ENCODE measurements around the gene KCNJ1.

Gene KCNJ1

DNA sequence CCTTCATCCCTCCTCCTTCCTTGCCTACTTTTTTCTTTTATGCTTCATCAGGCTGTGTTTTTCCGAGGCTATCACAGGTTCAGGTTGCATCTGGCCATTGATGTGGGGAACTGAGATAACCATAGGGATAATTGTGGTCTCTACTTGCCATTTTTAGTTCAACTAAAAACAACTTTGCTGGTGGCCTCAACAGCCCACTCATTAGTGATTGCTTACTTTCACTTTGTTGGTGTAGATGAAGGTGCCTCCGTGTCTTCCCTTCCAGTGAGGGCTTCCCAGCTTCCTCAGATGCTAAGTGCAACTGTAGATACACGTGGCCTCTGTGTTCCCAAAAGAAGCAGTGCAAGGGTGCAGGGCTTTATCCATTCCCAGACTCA lies 35.0 kb downstream of the KCNJ1 start:
- Histone ChIP-seq H3K4me3 (no peak overlapping the region), H3K27ac (no peak overlapping the region)

- Histone ChIP-seq H3K4me3 (peak overlapping the region in 1 of 7 experiments; percentile 16), H3K27ac (peak overlapping the region in 5 of 21 experiments; percentile 2 to 56 (median 26))
Observed at GRCh38 chr11:128831174-128832120, 35.6 kb downstream of the KCNJ1 start.

GRCh38 chr11:128830290-128831173 lies 36.6 kb downstream of the KCNJ1 start:
- H3K4me3 ChIP-seq = peak overlapping the region in 1 of 7 experiments; percentile 16

DNA sequence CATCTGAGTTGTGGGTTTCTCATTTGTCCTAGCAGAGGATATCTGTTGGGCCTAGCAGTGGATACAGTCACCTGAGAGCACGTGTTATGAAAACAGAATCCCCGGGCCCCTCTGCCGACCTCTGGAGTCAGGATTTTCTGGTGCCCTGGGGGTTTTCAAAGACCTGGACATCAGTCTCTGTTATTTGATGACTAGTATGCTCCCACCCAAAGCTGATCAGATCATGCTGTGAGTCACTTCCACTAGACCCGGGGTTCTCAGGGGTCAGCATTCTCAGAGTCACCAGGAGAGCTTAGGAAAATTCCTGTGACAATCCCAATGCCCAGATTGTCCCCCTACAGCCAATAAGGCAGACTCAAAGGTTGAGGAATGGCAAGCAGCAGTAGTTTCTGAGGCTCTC lies 38.7 kb downstream of the KCNJ1 start:
- Histone ChIP-seq H3K4me3 (no peak overlapping the region), H3K27ac (no peak overlapping the region)

More at GRCh38 chr11:128830290-128831173, 36.6 kb downstream of the KCNJ1 start:
- H3K27ac ChIP-seq = peak overlapping the region in 7 of 21 experiments; percentile 2 to 56 (median 22)

DNA sequence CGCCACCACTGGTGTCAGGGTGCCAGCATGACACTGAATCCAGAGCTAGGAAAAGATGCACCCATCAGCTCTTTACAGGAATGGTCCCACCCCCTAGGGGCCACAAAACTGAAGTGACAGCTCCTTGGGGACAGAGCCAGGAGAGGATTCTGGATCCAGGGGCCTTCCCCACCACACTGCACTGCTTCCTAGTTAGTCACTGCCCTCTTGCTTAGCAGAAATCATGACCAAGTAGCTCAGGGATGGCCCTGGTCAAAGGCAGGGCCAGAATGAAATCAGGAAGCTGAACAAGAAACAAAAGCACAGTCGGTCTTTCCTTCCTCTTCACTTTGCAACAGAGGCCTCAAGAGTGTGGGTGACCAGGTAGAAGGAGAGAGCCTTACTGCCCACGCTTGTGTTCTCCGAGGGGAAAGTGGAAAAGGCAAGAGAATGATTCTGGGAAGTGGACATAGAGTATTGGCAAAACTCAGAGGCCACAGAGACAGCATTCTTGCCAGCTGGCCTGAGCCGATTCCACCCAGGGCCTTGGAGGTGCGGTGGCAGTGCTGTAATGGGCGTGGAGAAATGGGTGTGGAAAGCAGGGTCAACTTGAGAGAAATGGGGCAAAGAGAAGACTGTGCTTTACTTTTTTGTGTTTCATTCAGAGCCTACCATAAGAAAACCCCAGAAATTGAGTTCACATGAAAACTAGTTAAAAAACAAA lies 39.8 kb downstream of the KCNJ1 start:
- Histone ChIP-seq H3K4me3 (no peak overlapping the region), H3K27ac (peak overlapping the region in 1 of 21 experiments; percentile 43)

DNA sequence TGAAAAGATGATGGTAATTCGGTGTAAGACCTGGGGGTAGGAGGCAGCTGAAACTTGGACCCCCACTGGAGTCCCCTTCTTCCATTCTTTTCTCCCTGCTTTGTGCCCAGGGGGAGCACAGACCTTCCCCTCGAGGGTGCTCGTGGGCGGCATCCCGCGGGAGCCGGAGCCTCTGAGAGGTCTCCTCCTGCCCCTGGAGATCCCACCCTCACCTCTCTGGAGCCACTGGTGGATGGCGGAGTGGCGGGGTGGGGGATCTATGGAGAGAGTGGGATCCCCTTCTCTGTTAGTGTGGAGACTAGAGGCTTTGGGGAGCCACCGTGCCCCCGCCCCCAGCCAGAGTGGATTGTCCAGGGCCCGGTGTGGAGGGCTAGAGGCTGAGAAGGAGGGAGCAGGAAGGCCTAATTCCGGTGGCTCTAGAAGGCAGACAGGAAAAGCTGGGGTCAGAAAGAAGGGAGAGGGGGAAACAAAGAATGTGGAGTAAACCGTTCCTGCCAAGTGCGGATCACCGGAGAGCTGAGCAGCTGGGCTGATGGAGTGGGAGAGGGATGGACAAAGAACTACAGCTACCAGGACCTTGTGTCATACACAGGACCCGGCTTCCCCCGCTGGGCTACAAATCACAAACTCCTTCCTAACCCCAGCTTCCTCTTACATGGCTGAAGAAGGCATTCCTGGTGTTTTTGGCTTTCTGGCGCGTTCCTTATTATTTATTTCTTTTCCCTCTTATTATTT lies 41.9 kb downstream of the KCNJ1 start:
- H3K4me3 ChIP-seq = no peak overlapping the region
- no peak overlapping the region for H3K27ac ChIP-seq

DNA sequence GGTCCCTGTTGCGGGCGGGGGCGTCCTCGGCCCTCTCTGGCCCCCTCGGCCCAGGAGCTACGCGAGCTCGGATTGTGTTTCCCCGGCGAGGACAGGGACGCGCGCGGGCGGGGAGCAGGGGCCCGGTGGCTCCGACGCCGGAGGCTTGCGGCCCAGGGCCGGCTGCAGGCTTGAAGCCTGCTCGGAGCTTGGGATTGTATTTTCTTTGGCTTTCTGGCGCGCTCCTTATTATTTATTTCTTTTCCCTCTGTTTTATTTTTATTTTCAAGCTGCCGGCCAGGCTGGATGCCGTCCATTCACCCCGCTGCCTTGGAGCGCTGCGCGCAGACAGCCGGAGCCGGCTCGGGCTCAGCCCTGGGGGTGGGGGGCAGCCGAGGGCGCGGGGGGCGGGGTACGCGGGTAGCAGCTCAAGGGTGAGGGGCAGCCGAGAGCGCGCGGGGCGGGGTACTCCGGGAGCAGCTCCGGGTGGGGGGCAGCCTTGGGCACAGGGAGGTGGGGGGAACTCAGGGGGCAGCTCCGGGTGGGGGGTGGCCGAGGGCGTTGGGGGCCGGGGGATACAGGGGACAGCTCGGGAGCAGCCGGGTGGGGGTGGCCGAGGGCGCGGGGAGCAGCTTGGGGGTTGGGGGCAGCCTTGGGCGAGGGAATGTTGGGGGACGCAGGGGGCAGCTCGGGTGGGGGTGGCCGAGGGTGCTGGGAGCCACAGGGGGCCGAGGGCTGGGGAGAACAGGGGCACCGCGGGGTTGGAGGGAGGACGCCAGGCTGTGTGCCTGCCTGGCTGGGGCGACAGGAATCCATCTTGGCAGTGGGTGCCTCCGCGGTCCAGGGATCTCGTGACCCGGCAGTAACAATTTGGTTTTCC lies 42.7 kb downstream of the KCNJ1 start:
- Histone ChIP-seq H3K27ac (peak overlapping the region in 1 of 21 experiments; percentile 13), H3K4me3 (no peak overlapping the region)

GRCh38 chr11:128823753-128824152 lies 43.3 kb downstream of the KCNJ1 start:
- Histone ChIP-seq H3K4me3 (no peak overlapping the region), H3K27ac (no peak overlapping the region)

- no peak overlapping the region for H3K4me3 ChIP-seq
- H3K27ac ChIP-seq = no peak overlapping the region
Observed at GRCh38 chr11:128822130-128822529, 45.0 kb downstream of the KCNJ1 start.

DNA sequence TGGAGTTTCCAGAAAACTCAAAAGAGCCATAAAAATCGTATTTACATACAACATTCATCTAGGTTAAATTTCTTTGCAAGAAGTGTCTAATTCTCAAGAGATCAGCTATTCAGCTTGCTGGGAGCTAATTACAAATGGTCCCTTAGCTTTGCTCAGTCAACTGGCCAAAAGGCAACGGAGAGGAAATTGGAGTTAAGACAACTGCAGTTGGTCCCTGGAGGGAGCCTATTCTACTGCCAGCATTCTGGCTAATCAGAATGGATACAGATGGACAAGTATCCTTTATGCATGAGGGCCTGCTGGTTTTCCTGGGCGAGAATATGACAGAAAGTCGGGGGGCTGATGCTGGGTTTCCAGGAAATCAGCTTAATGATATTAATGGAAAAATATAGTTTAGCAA lies 45.5 kb downstream of the KCNJ1 start:
- H3K27ac ChIP-seq = no peak overlapping the region
- H3K4me3 ChIP-seq = no peak overlapping the region

DNA sequence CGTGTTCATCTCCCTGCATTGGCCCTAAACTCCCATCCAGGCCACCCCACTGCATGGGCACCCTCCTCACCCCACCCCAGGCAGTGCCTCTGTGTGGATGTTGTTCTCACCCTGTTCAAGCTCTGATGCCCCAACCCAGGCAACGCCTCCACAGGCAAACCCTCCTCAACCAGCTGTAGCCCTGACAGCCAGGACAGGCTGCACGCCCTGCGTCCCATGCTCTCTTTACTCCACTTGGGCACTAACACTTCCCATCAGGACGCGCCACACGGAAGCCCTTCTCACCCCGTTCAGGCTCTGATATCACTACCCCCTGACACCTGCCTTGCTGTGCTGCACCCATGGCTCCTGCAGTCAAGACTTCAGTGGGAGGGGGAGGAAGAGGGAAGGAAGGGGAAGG lies 47.9 kb downstream of the KCNJ1 start:
- Histone ChIP-seq H3K4me3 (no peak overlapping the region), H3K27ac (no peak overlapping the region)

GRCh38 chr11:128814856-128815705 lies 52.0 kb downstream of the KCNJ1 start:
- H3K4me3 ChIP-seq = no peak overlapping the region
- H3K27ac ChIP-seq = no peak overlapping the region

DNA sequence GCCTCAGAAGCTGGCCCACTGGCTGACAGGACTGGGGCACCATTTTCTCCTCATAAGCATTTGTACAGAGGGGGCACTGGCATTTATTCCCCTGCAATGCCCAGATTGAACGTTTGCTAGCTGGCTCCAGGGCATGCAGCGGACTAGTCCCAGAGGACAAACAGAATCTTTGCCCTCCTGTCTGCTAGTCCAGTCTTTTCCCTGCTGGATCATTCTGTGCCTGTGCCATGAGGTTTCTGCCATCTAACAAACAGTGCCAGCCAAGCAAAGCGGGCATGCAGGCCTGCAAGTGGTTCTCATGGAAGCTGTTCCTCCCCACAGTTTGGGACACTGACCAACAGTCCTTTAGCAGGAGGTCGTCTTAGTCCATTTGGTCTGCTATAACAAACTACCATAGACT lies 53.4 kb downstream of the KCNJ1 start:
- Histone ChIP-seq H3K4me3 (no peak overlapping the region), H3K27ac (no peak overlapping the region)

DNA sequence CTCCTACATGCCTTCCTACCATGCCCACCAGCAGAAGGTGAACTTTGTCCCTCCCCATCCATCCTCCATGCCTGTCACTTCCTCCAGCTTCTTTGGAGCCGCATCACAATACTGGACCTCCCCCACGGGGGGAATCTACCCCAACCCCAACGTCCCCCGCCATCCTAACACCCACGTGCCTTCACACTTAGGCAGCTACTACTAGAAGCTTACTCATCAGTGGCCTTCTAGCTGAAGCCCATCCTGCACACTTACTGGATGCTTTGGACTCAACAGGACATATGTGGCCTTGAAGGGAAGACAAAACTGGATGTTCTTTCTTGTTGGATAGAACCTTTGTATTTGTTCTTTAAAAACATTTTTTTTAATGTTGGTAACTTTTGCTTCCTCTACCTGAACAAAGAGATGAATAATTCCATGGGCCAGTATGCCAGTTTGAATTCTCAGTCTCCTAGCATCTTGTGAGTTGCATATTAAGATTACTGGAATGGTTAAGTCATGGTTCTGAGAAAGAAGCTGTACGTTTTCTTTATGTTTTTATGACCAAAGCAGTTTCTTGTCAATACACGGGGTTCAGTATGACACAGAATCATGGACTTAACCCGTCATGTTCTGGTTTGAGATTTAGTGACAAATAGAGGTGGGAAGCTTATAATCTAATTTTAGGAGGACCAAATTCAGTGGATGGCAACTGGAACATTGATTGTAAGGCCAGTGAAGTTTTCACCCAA lies 56.1 kb downstream of the KCNJ1 start:
- H3K27ac ChIP-seq = no peak overlapping the region
- H3K4me3 ChIP-seq = no peak overlapping the region

DNA sequence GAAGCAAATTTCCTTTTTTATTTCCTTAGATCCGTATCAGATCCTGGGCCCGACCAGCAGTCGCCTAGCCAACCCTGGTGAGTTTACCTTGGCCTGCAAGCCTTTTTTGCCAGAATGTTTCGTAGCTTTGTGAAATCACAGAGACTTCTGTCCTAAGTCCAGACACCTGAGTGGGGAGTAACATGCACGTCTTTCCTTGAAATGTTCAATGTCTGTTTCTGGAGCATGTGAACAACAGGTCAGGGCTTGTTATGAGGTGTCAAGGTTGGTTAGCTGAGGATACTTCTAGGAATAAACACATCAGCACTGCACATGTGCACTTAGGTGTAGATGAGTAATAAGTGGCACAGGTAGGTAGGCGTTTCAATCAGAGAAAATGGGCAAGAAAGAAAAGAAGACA lies 58.0 kb downstream of the KCNJ1 start:
- H3K27ac ChIP-seq = no peak overlapping the region
- H3K4me3 ChIP-seq = no peak overlapping the region

DNA sequence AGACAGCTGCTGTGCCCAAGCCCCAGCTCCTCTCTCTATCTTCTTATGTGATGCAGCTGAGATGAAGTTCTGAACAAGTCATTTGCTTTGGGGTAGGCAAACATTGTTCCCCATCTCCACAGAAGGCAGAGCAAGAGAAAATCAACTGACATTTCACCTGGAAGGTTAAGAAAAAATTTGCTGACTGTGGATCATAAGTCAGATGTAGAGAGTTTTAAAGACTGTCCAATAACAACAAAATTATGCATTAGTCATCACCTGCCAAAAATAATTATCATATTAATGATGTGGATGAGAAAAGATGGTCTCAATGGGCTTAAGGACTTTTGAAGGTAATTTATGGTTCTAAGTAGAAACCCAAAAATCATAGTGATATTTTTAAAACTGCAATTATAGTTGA lies 59.2 kb downstream of the KCNJ1 start:
- Histone ChIP-seq H3K27ac (no peak overlapping the region), H3K4me3 (no peak overlapping the region)
